GM18873 (cell line): ENCODE measurements around the gene ENTREP3.

Source experiments
- ATAC-seq: cut with Tn5 transposase; IDR thresholded peaks from one replicate; pipeline ENCODE4 v1.9.1; 2021; ENCODE audit warnings: mild to moderate bottlenecking, moderate library complexity, moderate number of reproducible peaks; ENCODE audit not compliant: unreplicated experiment, low FRiP score

The ENTREP3 gene

DNA sequence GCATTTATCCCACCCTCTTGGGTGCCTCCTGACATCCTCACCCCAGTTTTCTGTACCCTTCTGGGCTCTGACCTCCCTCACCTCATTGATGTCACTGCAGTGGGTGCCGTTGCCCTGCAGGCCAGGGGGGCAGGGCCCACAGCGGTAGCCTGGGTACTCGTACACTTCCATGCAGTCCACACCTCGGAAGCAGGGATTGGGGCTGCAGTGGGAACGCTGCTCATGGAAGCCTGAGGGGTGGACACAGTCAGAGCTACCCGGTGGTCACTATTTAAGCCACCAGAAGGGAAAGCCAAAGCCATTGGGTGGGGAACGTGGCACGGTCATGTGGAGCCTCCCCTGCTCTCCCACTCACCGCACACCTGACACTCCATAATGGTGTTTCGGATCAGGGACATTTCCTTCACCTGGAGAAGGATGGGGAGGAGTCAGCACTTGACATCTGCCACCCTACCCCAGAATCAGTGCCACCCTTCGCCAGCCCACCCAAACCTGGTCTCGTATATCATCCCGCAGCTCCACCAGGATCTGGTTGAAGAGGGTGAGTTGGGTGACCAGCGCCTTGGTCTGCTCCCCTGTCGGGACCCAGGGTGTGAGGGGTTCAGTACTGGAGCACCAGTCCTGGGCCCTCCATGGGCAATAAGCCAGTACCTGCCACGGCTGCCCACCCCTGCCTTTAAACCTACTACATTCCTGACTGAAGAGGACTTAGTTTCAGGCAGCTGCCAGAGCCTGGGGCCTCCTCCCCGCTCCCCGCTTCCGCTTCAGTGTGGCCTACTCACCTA lies 52.4 kb downstream of the ENTREP3 start:
- no peak for ATAC-seq

GRCh38 chr1:155202198-155202597 lies 53.1 kb downstream of the ENTREP3 start:
- no peak for ATAC-seq

DNA sequence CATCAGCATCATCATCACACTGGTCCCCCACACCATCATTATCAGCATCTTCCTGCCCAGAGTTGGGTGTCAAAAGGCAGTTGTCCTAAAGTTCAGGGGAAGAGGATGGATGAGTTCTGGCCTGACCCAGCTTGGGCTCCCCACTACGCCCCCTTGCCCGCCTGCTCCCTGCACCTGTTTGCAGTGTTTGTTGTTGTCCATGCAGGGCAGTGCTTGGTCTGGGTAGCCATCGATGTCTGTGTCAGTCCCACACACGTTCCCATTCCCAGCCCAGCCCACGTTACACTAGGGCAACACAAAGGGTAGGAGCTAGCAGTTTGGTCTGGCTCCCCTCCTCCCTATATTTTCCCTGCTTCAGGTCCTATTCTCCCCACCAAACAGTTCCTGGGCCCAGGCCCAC lies 54.4 kb downstream of the ENTREP3 start:
- ATAC-seq: no peak

DNA sequence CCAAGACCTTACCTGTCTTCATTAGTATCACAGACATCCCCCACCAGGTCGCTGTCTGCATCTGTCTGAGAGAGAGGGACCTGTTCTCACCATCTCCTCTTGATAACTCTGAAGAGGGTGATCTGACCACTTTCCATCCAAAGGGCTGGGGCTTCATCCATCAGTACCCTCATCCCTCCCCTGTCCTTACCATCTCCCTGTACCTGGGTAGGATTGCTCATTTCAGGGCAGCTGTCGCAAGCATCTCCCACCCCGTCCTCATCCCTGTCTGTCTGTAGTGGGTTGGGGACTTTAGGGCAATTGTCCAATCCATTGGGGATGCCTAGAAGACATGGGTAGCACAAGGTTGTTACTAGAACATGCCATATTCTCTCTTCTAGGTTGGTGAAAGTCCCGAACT lies 55.5 kb downstream of the ENTREP3 start:
- no peak for ATAC-seq

- no peak for ATAC-seq
These were observed 56.8 kb downstream of the ENTREP3 start for GRCh38 chr1:155198547-155198906.

- no peak for ATAC-seq
These were observed 57.3 kb downstream of the ENTREP3 start for GRCh38 chr1:155197901-155198546.
